Measurements from ENCODE around the gene BBOF1. TPM values are rescaled to one million over a fixed set of nuclear protein-coding genes. Genes with fewer than 3 reads are reported as not detected.
A peak's percentile ranks its signal among the peaks of the same experiment; 100 is the strongest.
"Not testable (repeated sequence)": the region's sequence is repeated elsewhere in the genome, so short reads cannot be mapped to it uniquely, and the experiment has no call there.

The BBOF1 gene
- 6.6 to 8.4 TPM (median 7.1 TPM) in 3 replicates for total RNA-seq

DNA sequence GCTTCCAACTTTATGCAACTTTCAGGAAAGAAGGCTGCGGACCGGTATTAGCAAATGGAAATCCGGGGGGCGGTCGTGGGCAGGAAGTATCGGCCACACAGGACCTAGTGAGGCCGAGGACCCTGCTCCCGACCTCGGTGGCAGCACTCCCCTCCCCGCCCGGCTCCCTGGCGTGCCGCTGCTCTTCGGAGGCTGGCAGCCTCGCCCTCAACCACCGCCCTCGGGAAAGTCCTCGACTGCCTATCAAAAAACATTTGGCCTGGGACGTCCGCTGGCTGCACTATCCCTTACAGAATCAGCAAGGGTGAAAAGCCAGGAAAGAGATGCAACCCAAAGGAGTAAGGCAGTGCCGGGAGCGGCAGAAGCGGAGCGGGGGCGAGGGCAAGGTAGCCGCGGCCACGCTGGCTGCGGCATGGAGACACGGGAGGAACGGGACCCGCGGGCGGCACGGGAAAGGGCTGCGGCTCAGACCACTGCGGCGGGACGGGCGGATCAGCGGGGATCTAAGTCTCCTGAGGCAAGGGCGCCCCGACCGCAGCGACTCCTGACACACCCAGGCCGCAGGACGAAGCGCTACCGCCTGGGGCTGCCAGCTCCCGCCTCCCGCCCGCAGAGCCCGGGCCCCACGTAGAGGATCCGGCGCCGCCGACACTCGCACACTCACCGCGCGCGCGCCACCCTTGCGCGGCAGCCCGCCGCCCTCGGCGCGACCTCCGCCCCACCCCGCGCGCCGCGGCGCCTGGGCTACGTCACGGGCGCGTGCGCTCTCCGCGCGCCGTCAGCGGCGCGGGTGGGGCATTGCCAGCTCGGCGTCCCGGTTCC, at the start of gene BBOF1, which contains the start of gene ENTPD5:
Gene BBOF1, plus strand, starts transcription at position 764 of the 822 bp plus-strand sequence. CDS start 130 bp downstream, outside the sequence.
Gene ENTPD5, minus strand, starts transcription at position 703 of the 822 bp plus-strand sequence. CDS start 31,186 bp downstream, outside the sequence.
- Mint-ChIP-seq H3K9me3 (no peaks in the 10 kb centered on the region), H3K36me3 (no peaks in the 10 kb centered on the region), H3K27ac (peak within 1 kb of the TSS; percentile 98), H3K4me1 (peaks cover 12% of the 10 kb centered on the region), H3K4me3 (peak within 1 kb of the TSS; percentile 87), H3K27me3 (ENCODE audit: low read depth) (no peaks in the 10 kb centered on the region)
- no peak for TF ChIP-seq CTCF (IDR thresholded peaks at IDR 0.05; ENCODE audit: unreplicated experiment)
- DNase-seq (ENCODE audit: low spot score in 2 of 2, unreplicated experiment in 2 of 2), result peak; percentile 70 to 81

DNA sequence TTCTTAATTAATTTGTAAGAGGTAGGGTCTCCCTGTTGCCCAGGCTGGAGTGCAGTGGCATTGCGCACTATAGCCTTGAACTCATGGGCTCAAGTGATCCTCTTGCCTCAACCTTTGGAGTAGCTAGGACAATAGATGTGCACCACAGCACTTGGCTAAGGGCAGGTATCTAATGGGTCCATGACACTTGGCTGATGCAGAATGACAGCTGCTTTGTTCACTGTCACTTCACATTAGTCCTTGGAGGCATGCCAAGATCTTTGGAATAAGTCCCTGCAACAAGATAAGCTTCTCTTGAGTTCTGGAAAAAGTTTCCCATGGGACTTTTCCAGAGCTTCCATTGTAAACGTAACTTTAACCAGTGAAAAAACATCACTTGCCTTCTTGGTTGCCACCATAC, 45.7 kb upstream of the BBOF1 start:
- H3K4me3 Mint-ChIP-seq, result no peak overlapping the region
- no peak for TF ChIP-seq CTCF (IDR thresholded peaks at IDR 0.05; ENCODE audit: unreplicated experiment)
- H3K4me1 Mint-ChIP-seq, result no peaks in the 10 kb centered on the region
- no peaks in the 10 kb centered on the region for H3K9me3 Mint-ChIP-seq
- H3K27ac Mint-ChIP-seq, result no peak overlapping the region
- peaks cover 12% of the 10 kb centered on the region for H3K36me3 Mint-ChIP-seq
- no peak for DNase-seq (ENCODE audit: low spot score in 2 of 2, unreplicated experiment in 2 of 2)
- H3K27me3 Mint-ChIP-seq (ENCODE audit: low read depth), result no peaks in the 10 kb centered on the region

DNA sequence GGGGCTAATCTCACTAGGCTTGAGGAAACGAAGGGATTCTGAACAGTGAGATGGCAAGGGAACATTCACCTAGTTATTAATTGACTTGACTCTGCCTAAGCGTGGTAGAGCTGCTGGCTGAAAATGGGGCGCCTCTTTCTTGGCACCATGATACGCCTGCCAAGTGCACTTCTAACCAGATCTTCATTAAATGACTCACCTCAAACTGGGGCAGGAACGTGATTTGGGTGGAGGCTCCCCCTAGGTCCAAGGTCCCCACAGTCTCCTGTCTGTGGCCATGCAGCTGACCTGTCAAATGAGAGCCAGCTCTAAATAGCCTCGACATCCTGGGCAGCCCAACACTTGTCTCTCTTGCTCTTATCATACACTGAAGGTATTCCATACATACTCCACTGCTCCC, 43.0 kb upstream of the BBOF1 start:
- H3K4me3 Mint-ChIP-seq, result no peak overlapping the region
- no peaks in the 10 kb centered on the region for H3K9me3 Mint-ChIP-seq
- TF ChIP-seq CTCF (IDR thresholded peaks at IDR 0.05; ENCODE audit: unreplicated experiment), result no peak
- no peaks in the 10 kb centered on the region for H3K4me1 Mint-ChIP-seq
- no peaks in the 10 kb centered on the region for H3K27me3 Mint-ChIP-seq (ENCODE audit: low read depth)
- H3K36me3 Mint-ChIP-seq, result peaks cover 8% of the 10 kb centered on the region
- no peak for DNase-seq (ENCODE audit: low spot score in 2 of 2, unreplicated experiment in 2 of 2)
- H3K27ac Mint-ChIP-seq, result no peak overlapping the region

DNA sequence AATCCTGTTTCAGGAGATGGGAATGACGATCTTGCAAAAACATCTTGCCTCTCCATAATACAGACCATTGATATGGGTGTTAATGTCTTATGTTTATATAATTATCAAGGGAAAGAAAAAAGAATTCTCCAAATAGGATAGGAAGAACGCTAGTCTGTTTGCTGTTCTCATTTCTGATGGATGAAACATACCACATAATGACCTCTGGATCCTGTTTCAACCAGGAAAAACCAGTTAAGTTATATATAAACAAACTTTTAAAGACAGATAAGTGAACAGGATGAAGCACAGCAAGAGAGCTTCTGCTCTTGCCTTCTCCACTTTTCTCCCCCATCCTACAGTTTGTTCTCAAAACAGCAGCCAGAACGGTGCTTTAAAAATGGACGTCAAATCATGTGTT, 41.3 kb upstream of the BBOF1 start:
- Mint-ChIP-seq H3K36me3 (peaks cover 4% of the 10 kb centered on the region), H3K27me3 (ENCODE audit: low read depth) (no peaks in the 10 kb centered on the region), H3K27ac (no peak overlapping the region), H3K4me1 (no peaks in the 10 kb centered on the region), H3K4me3 (no peak overlapping the region), H3K9me3 (no peaks in the 10 kb centered on the region)
- DNase-seq (ENCODE audit: low spot score in 2 of 2, unreplicated experiment in 2 of 2), result no peak
- no peak for TF ChIP-seq CTCF (IDR thresholded peaks at IDR 0.05; ENCODE audit: unreplicated experiment)

DNA sequence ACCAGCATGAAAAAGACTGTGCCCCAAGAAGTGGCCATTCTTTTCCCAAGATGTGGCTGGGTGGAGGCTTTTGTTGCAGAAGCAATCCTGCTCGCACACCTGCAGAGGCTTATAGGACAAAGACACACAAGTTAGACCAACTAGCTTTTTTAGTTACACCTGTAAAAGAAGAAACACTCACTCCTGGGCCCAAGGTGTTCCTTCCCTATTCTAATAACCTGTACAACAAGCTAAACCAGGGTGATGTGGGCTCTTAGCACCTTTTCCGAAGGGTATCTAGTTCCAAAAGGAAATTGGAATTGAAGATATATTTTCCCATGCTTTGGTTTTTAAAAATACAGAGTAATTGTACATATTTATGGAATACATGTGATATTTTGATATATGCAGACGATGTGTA, 31.1 kb upstream of the BBOF1 start:
- Mint-ChIP-seq H3K4me1 (no peaks in the 10 kb centered on the region), H3K9me3 (no peaks in the 10 kb centered on the region), H3K36me3 (peaks cover 24% of the 10 kb centered on the region), H3K4me3 (no peak overlapping the region), H3K27ac (no peak overlapping the region), H3K27me3 (ENCODE audit: low read depth) (no peaks in the 10 kb centered on the region)
- TF ChIP-seq CTCF (IDR thresholded peaks at IDR 0.05; ENCODE audit: unreplicated experiment), result no peak
- DNase-seq (ENCODE audit: low spot score in 2 of 2, unreplicated experiment in 2 of 2), result no peak

- H3K9me3 Mint-ChIP-seq; H3K27ac Mint-ChIP-seq; DNase-seq (ENCODE audit: low spot score in 2 of 2, unreplicated experiment in 2 of 2); H3K27me3 Mint-ChIP-seq (ENCODE audit: low read depth); H3K4me1 Mint-ChIP-seq; H3K4me3 Mint-ChIP-seq: not testable (repeated sequence)
- H3K36me3 Mint-ChIP-seq, result peaks cover 24% of the 10 kb centered on the region
Observed at GRCh38 chr14:73988656-73989055, 30.5 kb upstream of the BBOF1 start.
